DOHH2 (cell line): ENCODE measurements around the gene WDR55.

ENCODE experiments used
- CTCF ChIP-seq: fragments of 200-600 bp; sonication (generic); IDR thresholded peaks from one replicate; pipeline ENCODE4 v1.5.1; 2014; ENCODE audit warnings: antibody characterized with exemption, mild to moderate bottlenecking, low read depth, low read length; ENCODE audit not compliant: poor library complexity, severe bottlenecking
- EZH2phosphoT487 ChIP-seq: fragments of 200-600 bp; sonication (generic); IDR thresholded peaks from 2 replicates; pipeline ENCODE4 v1.6.1; 2017; ENCODE audit warnings: borderline replicate concordance, mild to moderate bottlenecking, antibody characterized with exemption, low read length, moderate library complexity, mixed read lengths

GRCh38 chr5:140710899-140711552 is 46.3 kb downstream of the WDR55 start:
- no peak for TF ChIP-seq CTCF
- no peak for TF ChIP-seq EZH2phosphoT487
